HepG2 (cell line): ENCODE data around the gene WWP2. TPM values are rescaled to one million over a fixed set of nuclear protein-coding genes. Genes with fewer than 3 reads are reported as not detected.
A peak's percentile ranks its signal among the peaks of the same experiment; 100 is the strongest.

Experiments used
- ATM ChIP-seq: fragments of 450-650 bp; IDR thresholded peaks from 2 replicates; pipeline ENCODE4 v1.7.1; 2017; ENCODE audit warnings: mild to moderate bottlenecking, borderline replicate concordance
- GATA4 ChIP-seq: sonication (generic); IDR thresholded peaks from 2 replicates; pipeline ENCODE4 v1.6.1; 2016; ENCODE audit warnings: antibody characterized with exemption, low read depth, borderline replicate concordance
- GZF1 ChIP-seq: sonication (generic); formaldehyde crosslinking; IDR thresholded peaks from 2 replicates; pipeline ENCODE4 v1.5.1; 2020; ENCODE audit warnings: mild to moderate bottlenecking, missing genetic modification reagents
- KDM6A ChIP-seq: IDR thresholded peaks from 2 replicates; pipeline ENCODE4 v1.6.1; 2016; ENCODE audit warnings: low read depth
- MIER2 ChIP-seq: IDR thresholded peaks from 2 replicates; pipeline ENCODE4 v1.6.1; 2016; ENCODE audit warnings: missing biosample characterization, missing genetic modification reagents
- SP2 ChIP-seq: sonication (generic); formaldehyde crosslinking; IDR thresholded peaks from 2 replicates; pipeline ENCODE4 v1.5.1; 2020; ENCODE audit warnings: mild to moderate bottlenecking, missing genetic modification reagents
- TP53 ChIP-seq: sonication (generic); formaldehyde crosslinking; conservative IDR thresholded peaks from 2 replicates; pipeline ENCODE4 v1.4.0; 2020; ENCODE audit warnings: missing genetic modification reagents
- ZBTB1 ChIP-seq: sonication (generic); formaldehyde crosslinking; IDR thresholded peaks from 2 replicates; pipeline ENCODE4 v1.4.0; 2020; ENCODE audit warnings: missing genetic modification reagents, borderline replicate concordance
- ZNF136 ChIP-seq: sonication (generic); formaldehyde crosslinking; IDR thresholded peaks from 2 replicates; pipeline ENCODE4 v1.8.1; 2022; ENCODE audit warnings: low read depth, mild to moderate bottlenecking, moderate library complexity, missing genetic modification reagents
- polyA plus RNA-seq, 8 experiments: library from polyadenylated mRNA; depleted of rRNA in 3 of 8; stranded (reverse) in 7 of 8; unstranded in 1 of 8; fragments of >200 nt; fragmentation: Illumina TruSeq in 4 of 8; extraction: Trizol in 4 of 8; gene quantifications; 2 replicates each; pipeline versions ENCODE4 v1.2.1 to v1.2.3, GENCODE V29; 2011 to 2016; ENCODE audit warnings: low read depth in 4 of 8, missing spikeins in 1 of 8, mixed read lengths in 1 of 8; ENCODE audit not compliant: insufficient read depth in 1 of 8
- total RNA-seq, 5 experiments: library from RNA; depleted of rRNA; stranded (reverse); fragments of >200 nt; fragmentation: Illumina TruSeq; extraction: Trizol; gene quantifications; 2 replicates each; pipeline ENCODE4 v1.2.3, GENCODE V29; 2016; ENCODE audit warnings: low read depth in 1 of 5
- TF ChIP-seq, protein P1 (sequence below): sonication (generic); formaldehyde crosslinking; IDR thresholded peaks from 2 replicates; pipeline ENCODE4 v1.9.0; 2021; ENCODE audit warnings: missing genetic modification reagents, mild to moderate bottlenecking, borderline replicate concordance
- TF ChIP-seq, protein P2 (sequence below): IDR thresholded peaks from 2 replicates; pipeline ENCODE4 v1.6.1; 2016; ENCODE audit warnings: low read depth, missing genetic modification reagents, missing compliant biosample characterization
- TF ChIP-seq, protein P3 (sequence below): sonication (generic); formaldehyde crosslinking; IDR thresholded peaks from 2 replicates; pipeline ENCODE4 v1.4.0; 2020; ENCODE audit warnings: missing genetic modification reagents
- TF ChIP-seq, protein P4 (sequence below), 2 experiments: sonication (generic) in 1 of 2; formaldehyde crosslinking in 1 of 2; IDR thresholded peaks; 2 replicates each; pipeline versions ENCODE4 v1.5.1 to v1.6.1; 2011 to 2020; ENCODE audit warnings: borderline replicate concordance in 1 of 2, low read depth in 1 of 2, low read length in 1 of 2, mild to moderate bottlenecking in 1 of 2, missing genetic modification reagents in 1 of 2, moderate library complexity in 1 of 2

WWP2 gene
- total and polyA plus RNA-seq, 2 of the 13 experiments (the other 11 are each of a cell fraction or from before 2014, with no cell fraction given), result 11.4 to 28.2 TPM

DNA sequence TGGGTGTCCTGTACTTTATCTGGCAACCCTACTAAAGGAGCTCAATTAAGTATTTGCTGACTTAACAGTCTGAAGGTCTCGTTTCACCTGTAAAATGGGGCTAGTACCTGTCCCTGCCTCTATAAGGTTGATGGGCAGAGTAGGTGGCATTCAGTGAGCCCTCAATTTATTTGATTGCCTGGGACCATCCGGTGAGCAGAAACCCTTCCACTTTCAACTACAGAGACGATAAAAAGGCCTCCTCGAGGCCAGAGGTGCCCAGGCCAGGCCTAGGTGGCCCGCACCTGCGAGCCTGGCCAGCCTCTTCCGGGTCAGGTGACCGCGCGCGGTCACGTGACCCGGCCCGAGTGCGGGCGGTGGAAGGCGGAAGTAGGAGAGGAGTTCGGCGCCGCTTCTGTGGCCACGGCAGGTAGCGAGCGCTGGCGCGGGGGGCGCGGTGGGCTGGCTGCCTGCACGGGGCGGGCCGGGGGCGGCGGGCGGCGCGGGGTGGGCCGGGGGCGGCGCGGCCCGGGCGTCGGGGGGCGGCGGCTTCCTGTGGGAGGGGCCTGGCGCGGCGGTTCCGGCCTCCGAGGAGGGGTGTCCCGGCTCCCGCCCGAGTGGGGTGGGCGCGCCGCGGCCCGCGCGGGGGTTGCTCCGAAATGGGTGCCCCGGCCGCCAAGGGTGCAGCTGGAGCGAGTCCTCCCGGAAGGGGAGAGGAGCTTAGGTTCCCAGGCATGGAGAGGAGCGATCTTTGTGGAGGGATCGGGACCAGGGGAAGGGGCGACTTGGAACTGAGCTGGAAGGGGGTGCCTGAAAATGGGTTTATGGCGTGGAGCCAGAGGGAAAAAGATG lies at the start of gene WWP2 (continued):
- TF ChIP-seq, protein P1, sequence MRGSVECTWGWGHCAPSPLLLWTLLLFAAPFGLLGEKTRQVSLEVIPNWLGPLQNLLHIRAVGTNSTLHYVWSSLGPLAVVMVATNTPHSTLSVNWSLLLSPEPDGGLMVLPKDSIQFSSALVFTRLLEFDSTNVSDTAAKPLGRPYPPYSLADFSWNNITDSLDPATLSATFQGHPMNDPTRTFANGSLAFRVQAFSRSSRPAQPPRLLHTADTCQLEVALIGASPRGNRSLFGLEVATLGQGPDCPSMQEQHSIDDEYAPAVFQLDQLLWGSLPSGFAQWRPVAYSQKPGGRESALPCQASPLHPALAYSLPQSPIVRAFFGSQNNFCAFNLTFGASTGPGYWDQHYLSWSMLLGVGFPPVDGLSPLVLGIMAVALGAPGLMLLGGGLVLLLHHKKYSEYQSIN (CRISPR knock-in tag), result no peak
- TF ChIP-seq MIER2 (no peak), GZF1 (CRISPR knock-in tag) (no peak; the same call in 1 of the 2 replicates), KDM6A (CRISPR knock-in tag) (no peak), SP2 (CRISPR knock-in tag) (peak; percentile 52; the same call in 1 of the 2 replicates), ATM (no peak), TP53 (CRISPR knock-in tag) (0 out of 2 replicates have a peak, but pooled peaks have one; percentile 62), ZNF136 (CRISPR knock-in tag) (0 out of 2 replicates have a peak, but pooled peaks have one; percentile 53), ZBTB1 (peak; percentile 75; the same call in 1 of the 2 replicates), GATA4 (no peak)
- TF ChIP-seq, protein P2, sequence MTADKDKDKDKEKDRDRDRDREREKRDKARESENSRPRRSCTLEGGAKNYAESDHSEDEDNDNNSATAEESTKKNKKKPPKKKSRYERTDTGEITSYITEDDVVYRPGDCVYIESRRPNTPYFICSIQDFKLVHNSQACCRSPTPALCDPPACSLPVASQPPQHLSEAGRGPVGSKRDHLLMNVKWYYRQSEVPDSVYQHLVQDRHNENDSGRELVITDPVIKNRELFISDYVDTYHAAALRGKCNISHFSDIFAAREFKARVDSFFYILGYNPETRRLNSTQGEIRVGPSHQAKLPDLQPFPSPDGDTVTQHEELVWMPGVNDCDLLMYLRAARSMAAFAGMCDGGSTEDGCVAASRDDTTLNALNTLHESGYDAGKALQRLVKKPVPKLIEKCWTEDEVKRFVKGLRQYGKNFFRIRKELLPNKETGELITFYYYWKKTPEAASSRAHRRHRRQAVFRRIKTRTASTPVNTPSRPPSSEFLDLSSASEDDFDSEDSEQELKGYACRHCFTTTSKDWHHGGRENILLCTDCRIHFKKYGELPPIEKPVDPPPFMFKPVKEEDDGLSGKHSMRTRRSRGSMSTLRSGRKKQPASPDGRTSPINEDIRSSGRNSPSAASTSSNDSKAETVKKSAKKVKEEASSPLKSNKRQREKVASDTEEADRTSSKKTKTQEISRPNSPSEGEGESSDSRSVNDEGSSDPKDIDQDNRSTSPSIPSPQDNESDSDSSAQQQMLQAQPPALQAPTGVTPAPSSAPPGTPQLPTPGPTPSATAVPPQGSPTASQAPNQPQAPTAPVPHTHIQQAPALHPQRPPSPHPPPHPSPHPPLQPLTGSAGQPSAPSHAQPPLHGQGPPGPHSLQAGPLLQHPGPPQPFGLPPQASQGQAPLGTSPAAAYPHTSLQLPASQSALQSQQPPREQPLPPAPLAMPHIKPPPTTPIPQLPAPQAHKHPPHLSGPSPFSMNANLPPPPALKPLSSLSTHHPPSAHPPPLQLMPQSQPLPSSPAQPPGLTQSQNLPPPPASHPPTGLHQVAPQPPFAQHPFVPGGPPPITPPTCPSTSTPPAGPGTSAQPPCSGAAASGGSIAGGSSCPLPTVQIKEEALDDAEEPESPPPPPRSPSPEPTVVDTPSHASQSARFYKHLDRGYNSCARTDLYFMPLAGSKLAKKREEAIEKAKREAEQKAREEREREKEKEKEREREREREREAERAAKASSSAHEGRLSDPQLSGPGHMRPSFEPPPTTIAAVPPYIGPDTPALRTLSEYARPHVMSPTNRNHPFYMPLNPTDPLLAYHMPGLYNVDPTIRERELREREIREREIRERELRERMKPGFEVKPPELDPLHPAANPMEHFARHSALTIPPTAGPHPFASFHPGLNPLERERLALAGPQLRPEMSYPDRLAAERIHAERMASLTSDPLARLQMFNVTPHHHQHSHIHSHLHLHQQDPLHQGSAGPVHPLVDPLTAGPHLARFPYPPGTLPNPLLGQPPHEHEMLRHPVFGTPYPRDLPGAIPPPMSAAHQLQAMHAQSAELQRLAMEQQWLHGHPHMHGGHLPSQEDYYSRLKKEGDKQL, result no peak
- TF ChIP-seq, protein P3, sequence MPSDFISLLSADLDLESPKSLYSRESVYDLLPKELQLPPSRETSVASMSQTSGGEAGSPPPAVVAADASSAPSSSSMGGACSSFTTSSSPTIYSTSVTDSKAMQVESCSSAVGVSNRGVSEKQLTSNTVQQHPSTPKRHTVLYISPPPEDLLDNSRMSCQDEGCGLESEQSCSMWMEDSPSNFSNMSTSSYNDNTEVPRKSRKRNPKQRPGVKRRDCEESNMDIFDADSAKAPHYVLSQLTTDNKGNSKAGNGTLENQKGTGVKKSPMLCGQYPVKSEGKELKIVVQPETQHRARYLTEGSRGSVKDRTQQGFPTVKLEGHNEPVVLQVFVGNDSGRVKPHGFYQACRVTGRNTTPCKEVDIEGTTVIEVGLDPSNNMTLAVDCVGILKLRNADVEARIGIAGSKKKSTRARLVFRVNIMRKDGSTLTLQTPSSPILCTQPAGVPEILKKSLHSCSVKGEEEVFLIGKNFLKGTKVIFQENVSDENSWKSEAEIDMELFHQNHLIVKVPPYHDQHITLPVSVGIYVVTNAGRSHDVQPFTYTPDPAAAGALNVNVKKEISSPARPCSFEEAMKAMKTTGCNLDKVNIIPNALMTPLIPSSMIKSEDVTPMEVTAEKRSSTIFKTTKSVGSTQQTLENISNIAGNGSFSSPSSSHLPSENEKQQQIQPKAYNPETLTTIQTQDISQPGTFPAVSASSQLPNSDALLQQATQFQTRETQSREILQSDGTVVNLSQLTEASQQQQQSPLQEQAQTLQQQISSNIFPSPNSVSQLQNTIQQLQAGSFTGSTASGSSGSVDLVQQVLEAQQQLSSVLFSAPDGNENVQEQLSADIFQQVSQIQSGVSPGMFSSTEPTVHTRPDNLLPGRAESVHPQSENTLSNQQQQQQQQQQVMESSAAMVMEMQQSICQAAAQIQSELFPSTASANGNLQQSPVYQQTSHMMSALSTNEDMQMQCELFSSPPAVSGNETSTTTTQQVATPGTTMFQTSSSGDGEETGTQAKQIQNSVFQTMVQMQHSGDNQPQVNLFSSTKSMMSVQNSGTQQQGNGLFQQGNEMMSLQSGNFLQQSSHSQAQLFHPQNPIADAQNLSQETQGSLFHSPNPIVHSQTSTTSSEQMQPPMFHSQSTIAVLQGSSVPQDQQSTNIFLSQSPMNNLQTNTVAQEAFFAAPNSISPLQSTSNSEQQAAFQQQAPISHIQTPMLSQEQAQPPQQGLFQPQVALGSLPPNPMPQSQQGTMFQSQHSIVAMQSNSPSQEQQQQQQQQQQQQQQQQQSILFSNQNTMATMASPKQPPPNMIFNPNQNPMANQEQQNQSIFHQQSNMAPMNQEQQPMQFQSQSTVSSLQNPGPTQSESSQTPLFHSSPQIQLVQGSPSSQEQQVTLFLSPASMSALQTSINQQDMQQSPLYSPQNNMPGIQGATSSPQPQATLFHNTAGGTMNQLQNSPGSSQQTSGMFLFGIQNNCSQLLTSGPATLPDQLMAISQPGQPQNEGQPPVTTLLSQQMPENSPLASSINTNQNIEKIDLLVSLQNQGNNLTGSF, result no peak
- TF ChIP-seq, protein P4, sequence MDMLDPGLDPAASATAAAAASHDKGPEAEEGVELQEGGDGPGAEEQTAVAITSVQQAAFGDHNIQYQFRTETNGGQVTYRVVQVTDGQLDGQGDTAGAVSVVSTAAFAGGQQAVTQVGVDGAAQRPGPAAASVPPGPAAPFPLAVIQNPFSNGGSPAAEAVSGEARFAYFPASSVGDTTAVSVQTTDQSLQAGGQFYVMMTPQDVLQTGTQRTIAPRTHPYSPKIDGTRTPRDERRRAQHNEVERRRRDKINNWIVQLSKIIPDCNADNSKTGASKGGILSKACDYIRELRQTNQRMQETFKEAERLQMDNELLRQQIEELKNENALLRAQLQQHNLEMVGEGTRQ (IDR thresholded peaks at IDR 0.05; ENCODE audit: low read depth, low read length), result peak; percentile 99
- TF ChIP-seq, protein P4 (CRISPR knock-in tag; IDR thresholded peaks at IDR 0.05; ENCODE audit: borderline replicate concordance), result peak; percentile 95; the same call in 1 of the 2 replicates
